ENCODE data around the gene TAF4. TPM values are rescaled to one million over a fixed set of nuclear protein-coding genes. Genes with fewer than 3 reads are reported as not detected.

The TAF4 gene
- total RNA-seq, 1 donor from 2014 or later, result 26.0 TPM

GRCh38 chr20:62020935-62021701 lies 44.6 kb downstream of the TAF4 start:
- peak; percentile 21 for DNase-seq (ENCODE audit: low spot score)

DNA sequence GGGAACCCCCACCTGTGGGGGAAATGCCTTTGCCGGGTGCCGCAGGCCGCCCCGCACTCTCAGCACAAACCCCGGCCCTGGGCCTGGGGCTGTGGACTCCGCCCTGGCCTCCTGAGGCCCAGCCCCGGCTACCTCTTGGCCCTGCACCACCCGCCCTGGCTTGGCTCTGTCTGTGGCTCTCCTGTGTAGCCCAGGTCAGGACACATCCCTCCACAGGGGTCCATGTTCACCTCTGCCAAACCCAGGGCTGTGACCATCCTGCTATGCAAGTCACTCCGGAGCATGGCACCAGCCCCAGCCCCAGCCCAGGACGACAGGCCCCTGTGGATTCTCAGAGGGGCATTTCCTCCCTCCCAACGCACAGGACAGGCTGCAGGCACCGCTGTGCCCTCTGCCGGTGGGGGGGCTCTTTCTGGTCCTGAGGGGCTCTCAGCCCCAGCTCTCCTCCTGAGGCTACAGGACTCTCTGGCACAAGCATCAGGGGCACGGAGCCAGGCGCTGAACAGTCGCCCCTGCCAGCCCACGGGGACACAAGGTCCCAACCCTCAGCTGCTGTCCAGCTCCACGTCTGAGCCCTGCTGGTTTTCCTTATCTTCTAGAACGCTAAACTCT lies 45.7 kb downstream of the TAF4 start:
- no peak for DNase-seq (ENCODE audit: low spot score)

- DNase-seq (ENCODE audit: low spot score), result no peak
These were observed 46.4 kb downstream of the TAF4 start for GRCh38 chr20:62019144-62019805.

GRCh38 chr20:62018437-62019143 lies 47.1 kb downstream of the TAF4 start:
- no peak for DNase-seq (ENCODE audit: low spot score)

- no peak for DNase-seq (ENCODE audit: low spot score)
These were observed 50.0 kb downstream of the TAF4 start for GRCh38 chr20:62015540-62016288.

DNA sequence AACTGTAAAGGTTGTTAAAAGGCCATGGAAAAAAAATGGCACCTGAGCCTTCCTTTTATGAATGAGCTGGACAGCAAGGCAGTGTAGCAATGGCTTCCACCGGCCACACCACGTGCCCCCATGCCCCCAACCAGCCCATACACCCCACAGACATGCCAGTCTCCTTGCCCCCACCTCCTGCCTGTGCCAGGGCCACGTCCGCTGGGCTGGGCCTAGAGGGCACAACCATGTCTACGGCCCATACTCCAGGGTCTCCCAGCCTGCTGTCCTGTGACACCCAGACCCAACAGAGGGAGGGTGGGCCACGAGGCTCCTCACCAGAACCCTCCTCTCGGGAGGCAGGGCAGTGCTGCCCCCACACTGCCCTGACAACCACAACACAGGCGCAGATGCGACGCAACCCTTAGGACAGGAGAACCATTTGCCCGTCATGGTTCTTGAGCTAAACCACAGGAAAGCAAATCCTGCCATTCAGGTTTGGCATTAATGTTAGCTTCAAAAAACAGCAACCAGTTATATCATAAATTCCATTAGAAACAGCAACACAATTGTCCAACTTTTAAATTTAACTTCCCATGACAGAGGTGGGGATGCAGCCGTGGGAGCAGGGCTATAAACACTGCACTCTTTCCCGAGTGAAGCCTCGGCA lies 50.7 kb downstream of the TAF4 start:
- no peak for DNase-seq (ENCODE audit: low spot score)

DNA sequence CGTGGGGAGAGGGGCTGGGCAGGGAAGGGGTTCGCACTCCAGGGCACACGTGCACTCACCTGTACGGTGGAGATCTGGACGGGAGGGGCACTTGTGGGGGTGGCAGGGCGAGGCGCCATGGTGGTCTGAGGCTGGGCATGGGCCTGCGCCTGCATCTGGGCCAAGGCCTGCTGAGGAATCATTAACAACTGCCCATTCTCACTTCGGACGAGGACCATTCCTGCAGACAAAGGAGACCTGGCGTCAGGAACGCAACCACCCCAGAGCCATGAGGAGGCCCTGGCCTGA lies 51.2 kb downstream of the TAF4 start:
- no peak for DNase-seq (ENCODE audit: low spot score)

- no peak for DNase-seq (ENCODE audit: low spot score)
These were observed 53.0 kb downstream of the TAF4 start for GRCh38 chr20:62012631-62013030.

GRCh38 chr20:62011938-62012534 lies 53.6 kb downstream of the TAF4 start:
- no peak for DNase-seq (ENCODE audit: low spot score)

GRCh38 chr20:62011403-62011790 lies 54.3 kb downstream of the TAF4 start:
- DNase-seq (ENCODE audit: low spot score), result no peak

DNA sequence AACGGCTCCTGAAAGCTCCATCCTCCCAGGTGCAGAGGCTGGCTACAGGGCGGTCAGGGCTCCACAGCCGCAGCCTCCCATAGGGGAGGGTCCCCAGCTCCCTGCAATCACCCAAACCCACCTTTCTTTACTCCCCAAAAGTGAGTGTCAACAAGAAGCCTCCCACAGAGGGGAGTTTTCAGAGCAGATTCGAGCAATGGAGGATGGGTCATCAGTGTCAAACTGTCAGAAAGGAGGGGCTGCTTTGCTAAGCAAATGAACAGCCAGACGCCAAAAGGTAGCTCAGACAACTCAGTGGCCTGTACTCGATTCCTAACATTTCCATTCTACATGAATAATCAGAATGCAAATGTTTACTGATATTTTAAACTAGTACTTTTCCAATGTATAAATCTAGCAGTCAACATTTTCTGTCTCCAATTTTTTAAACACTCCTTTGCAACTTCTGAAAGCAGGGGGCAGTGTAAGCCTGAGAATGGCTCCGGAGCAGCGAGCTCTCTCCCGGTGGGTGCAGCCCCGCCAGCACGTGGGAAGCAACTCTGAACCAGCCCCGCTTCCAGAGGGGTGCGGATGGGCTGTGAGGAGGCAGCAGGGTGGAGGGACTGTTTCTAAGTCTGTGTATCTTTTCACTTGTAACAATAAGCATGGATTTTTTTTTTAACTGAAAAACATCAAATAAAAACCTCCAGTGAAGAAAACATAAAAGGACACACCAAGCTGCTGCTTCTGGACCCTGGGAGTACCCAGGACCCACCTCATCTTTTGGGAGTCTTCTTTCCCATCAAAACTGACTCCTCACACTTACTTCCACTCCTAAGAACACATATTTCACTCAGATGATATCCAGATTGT lies 54.9 kb downstream of the TAF4 start:
- peak; percentile 40 for DNase-seq (ENCODE audit: low spot score)

DNA sequence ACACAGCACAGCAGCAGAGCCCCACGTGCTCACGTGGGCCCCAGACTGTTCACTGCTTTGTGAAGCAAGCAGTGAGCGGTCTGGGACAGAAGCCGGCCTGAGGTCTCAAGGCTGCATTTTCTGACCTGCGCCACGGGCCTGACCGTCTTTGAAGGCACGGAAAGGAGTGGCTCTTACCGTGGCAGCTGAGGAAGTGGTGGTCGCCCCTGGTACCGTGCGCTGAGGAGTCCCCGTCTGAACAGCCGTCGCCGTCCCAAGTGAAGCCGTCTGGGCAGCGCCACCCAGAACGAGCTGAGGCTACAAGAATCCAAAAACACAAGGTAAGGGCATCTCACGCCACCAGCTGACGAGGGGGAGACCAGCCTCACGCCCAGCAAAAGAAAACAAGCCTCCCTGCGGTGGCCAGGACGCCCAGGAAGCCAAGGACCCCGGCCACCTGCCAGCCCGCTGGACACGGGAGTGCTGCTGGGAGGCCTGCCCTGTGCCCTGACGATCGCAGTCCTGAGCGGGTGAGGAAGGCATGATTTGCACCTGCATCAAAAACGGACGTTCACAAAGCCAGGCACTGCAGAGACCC lies 55.7 kb downstream of the TAF4 start:
- no peak for DNase-seq (ENCODE audit: low spot score)

DNA sequence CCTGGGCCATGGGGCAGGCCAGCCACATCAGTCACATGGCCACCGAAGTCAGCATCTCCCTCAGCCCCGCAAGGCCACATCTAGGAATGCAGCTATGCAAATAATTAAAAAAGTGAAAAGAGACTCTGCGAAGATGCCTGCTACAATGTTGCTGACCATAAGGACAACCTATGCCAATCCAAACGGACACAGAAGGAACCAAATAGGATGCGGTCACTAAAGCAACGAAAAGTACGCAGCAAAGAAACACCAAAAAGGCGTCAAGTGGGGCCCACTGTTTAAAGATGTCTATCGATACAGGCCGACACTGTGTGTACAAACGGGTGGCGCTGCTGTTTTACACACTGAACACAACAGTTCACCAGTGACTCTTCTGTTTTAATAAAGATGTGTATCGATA lies 56.4 kb downstream of the TAF4 start:
- DNase-seq (ENCODE audit: low spot score), result no peak

GRCh38 chr20:62008643-62009183 lies 57.0 kb downstream of the TAF4 start:
- DNase-seq (ENCODE audit: low spot score), result no peak

DNA sequence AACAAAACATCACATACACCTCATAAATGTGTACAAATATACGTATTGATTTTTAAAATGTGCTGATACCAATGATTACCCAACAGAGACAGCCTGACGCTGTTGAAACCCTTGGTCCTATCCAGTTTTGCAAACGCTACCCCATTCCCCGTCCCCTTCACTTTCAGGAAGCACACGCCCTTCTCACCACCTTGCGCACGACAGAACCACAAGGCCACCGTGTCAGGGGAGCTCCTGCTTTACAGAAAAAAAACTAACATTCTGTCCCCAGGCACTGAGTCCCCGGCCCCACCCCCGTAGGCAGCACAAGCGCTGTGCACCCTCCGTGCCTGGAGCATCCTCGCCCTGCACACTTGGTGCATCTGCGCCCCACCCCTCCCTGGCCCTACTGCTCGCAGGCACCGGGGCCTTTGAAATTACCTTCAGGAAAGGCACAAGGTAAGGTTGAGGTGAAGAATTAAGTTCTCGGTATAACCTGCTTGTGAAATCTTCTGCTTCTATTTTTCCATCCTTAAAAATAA lies 58.5 kb downstream of the TAF4 start:
- DNase-seq (ENCODE audit: low spot score), result no peak

- DNase-seq (ENCODE audit: low spot score), result no peak
These were observed 59.2 kb downstream of the TAF4 start for GRCh38 chr20:62006482-62006881.

DNA sequence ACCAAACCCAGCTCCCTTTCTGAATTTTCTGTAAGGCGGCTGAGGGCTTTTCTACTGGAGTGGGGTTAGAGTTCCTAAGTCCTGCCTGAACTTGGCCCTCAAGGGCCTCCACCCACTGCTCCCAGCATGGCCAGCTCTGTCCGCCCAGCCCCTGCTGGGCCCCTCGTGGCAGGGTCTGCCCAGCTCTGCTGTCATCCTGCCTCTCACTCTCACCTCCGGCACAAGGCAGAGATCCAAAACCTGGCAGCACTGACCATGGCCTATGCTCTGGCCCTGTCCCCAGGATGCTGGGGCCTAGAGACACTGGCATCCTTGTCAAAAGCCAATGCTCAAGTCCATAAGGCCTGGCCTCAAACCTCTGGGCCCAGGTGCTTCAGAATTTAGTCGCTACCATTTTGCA lies 61.1 kb downstream of the TAF4 start:
- DNase-seq (ENCODE audit: low spot score), result no peak

DNA sequence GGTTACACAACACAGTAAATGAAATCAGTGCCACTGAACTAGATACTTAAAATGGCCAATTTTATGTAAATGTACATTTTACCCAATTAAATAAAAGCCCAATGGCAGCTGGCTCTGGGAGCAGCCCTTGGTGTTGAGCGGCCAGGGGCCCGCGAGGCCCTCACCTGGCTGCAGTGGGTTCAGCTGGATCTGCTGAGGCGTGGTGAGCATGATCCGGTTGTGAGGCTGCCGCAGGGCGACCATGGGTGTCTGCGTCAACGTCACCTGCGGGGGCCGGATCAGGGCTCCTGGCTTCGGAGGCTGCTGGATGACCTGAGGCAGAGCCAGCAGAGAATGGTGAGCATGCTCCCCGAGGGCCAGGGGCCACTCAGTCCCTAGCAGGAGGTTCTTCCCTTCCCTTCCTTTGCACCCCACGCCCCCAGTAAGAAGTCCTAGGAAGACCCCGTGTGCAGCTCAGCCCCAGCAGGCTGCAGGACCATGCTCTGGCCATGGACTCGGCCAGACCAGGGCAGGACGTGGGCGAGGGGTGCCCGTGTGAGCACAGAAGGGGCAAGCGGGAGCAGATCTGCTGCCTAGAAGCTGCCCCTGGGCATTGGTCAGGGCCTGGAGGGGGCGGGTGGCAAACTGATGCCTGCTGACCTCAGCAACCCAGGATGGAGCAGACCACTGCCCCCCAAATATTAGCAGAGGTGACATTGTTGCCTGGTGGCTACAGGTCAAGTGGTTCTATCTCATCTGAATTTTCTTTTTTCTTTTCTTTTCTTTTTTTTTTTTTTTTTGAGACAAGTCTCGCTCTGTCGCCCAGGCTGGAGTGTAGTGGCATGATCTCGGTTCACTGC lies 61.9 kb downstream of the TAF4 start:
- no peak for DNase-seq (ENCODE audit: low spot score)
